CD4-positive, alpha-beta T cell treated with Interleukin-21 for 1 hour (primary cell): ENCODE results near the gene PRSS58.
A peak's percentile ranks its signal among the peaks of the same experiment; 100 is the strongest.

Experiments
- DNase-seq: peaks from one replicate; pipeline ENCODE4 v3.0.0-alpha.2; 2020

The PRSS58 gene

GRCh38 chr7:142257958-142258357 is at the start of gene PRSS58:
Gene PRSS58 (minus strand): TSS chr7:142258058. CDS start chr7:142257707, 351 bp downstream.
- DNase-seq = no peak

- no peak for DNase-seq
Observed at GRCh38 chr7:142307246-142307900, 49.5 kb upstream of the PRSS58 start.

GRCh38 chr7:142303650-142304049 is 45.8 kb upstream of the PRSS58 start:
- peak; percentile 59 for DNase-seq

GRCh38 chr7:142301923-142302550 is 44.2 kb upstream of the PRSS58 start:
- DNase-seq = peak; percentile 27

GRCh38 chr7:142301299-142301698 is 43.4 kb upstream of the PRSS58 start:
- no peak for DNase-seq

- DNase-seq = peak; percentile 50
Observed at GRCh38 chr7:142300689-142301088, 42.8 kb upstream of the PRSS58 start.

GRCh38 chr7:142299237-142299781 is 41.5 kb upstream of the PRSS58 start:
- no peak for DNase-seq

GRCh38 chr7:142298627-142299026 is 40.8 kb upstream of the PRSS58 start:
- DNase-seq = no peak

GRCh38 chr7:142298009-142298408 is 40.2 kb upstream of the PRSS58 start:
- peak; percentile 18 for DNase-seq

- DNase-seq = no peak
Observed at GRCh38 chr7:142280263-142280662, 22.4 kb upstream of the PRSS58 start.

- DNase-seq = no peak
Observed at GRCh38 chr7:142279601-142280000, 21.7 kb upstream of the PRSS58 start.

- no peak for DNase-seq
Observed at GRCh38 chr7:142275028-142275427, 17.2 kb upstream of the PRSS58 start.

GRCh38 chr7:142272841-142273240 is 15.0 kb upstream of the PRSS58 start:
- DNase-seq = no peak

- no peak for DNase-seq
Observed at GRCh38 chr7:142263598-142264380, 5.9 kb upstream of the PRSS58 start.

- DNase-seq = no peak
Observed at GRCh38 chr7:142250705-142251104, 7.2 kb downstream of the PRSS58 start.

- DNase-seq = no peak
Observed at GRCh38 chr7:142249918-142250317, 7.9 kb downstream of the PRSS58 start.

- no peak for DNase-seq
Observed at GRCh38 chr7:142248166-142249160, 9.4 kb downstream of the PRSS58 start.

- DNase-seq = no peak
Observed at GRCh38 chr7:142243823-142244222, 14.0 kb downstream of the PRSS58 start.

- no peak for DNase-seq
Observed at GRCh38 chr7:142240546-142240945, 17.3 kb downstream of the PRSS58 start.

- DNase-seq = no peak
Observed at GRCh38 chr7:142231716-142232115, 26.1 kb downstream of the PRSS58 start.

GRCh38 chr7:142228537-142229104 is 29.2 kb downstream of the PRSS58 start:
- no peak for DNase-seq
